GM12874 (cell line): ENCODE measurements around the gene SYT7.

ENCODE experiments used
- CTCF ChIP-seq: IDR thresholded peaks from 2 replicates; pipeline ENCODE4 v1.5.1; 2011; ENCODE audit warnings: low read depth, mild to moderate bottlenecking, control low read depth, low read length, moderate library complexity; ENCODE audit not compliant: insufficient read depth

The SYT7 gene

GRCh38 chr11:61596542-61596941, 15.7 kb upstream of the SYT7 start:
- TF ChIP-seq CTCF, result no peak

GRCh38 chr11:61594907-61595257, 14.0 kb upstream of the SYT7 start:
- no peak for TF ChIP-seq CTCF

- TF ChIP-seq CTCF, result no peak
Measured at GRCh38 chr11:61593151-61593550, 12.3 kb upstream of the SYT7 start.

- TF ChIP-seq CTCF, result no peak
Measured at GRCh38 chr11:61592176-61592575, 11.3 kb upstream of the SYT7 start.

- no peak for TF ChIP-seq CTCF
Measured at GRCh38 chr11:61589961-61590360, 9.1 kb upstream of the SYT7 start.

- TF ChIP-seq CTCF, result no peak
Measured at GRCh38 chr11:61588728-61589191, 7.9 kb upstream of the SYT7 start.

- TF ChIP-seq CTCF, result 0 out of 2 replicates have a peak, but pooled peaks have one; percentile 18
Measured at GRCh38 chr11:61587951-61588727, 7.3 kb upstream of the SYT7 start.
